Measurements from ENCODE around the gene ZCRB1.

DNA sequence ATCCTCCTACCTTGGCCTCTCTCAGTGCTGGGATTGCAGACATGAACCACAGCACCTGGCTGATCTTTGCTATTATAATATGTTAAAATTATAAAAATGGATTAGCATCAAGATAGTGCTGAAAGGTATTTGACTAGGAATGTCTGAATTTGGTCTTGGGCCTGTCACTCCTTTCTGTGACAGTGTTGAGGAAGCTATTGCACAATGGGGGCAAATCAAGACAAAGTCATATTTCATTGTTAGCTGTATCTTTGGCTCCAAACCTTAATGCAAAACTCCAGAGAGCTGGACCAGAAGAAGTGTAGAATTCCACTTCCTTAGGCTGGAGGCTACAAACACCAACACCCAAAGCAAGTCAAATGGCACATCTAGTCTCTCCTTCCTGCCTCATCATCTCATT, 42.2 kb downstream of the ZCRB1 start:
- no peak for TF ChIP-seq YY1 (IDR thresholded peaks at IDR 0.05; ENCODE audit: insufficient read depth, insufficient read length)
- no peak for TF ChIP-seq SUZ12 (IDR thresholded peaks at IDR 0.05; ENCODE audit: extremely low read depth, insufficient read depth, insufficient read length)
- TF ChIP-seq ZNF274 (IDR thresholded peaks at IDR 0.05; ENCODE audit: low read depth, low read length): no peak

Measured in NT2/D1 (cell line).